ENCODE results near the gene C3orf62.

The C3orf62 gene

DNA sequence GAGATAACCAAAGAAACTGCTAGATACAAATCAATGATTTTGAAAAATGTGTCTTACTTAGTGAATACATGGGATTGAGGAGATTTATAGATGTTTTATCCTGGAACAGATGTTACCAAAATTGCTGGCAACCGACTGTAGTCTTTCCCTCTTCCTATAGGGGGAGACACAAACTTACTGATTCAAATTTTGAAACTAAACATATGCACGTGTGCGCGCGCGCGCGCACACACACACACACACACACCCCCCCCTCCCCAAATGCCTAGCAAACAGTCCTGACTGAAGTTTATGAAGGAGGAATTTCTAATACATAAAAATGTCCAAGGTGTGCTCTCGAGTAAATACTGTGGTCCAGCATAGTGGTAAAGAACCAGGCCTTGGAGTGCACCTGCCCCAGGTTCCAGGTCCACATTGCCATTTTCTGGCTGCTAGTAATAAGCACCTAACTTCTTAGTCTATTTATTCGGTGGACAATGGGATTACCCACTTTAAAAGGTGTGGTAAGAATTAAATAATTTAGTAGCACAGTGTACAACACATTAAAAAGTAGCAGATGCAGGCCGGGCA, 18.5 kb upstream of the C3orf62 start:
- H3K4me2 ChIP-seq (ENCODE audit: low read length): no peak overlapping the region
- H3K27me3 ChIP-seq (ENCODE audit: low read depth, low read length): no peaks in the 10 kb centered on the region
- TF ChIP-seq, protein P1, sequence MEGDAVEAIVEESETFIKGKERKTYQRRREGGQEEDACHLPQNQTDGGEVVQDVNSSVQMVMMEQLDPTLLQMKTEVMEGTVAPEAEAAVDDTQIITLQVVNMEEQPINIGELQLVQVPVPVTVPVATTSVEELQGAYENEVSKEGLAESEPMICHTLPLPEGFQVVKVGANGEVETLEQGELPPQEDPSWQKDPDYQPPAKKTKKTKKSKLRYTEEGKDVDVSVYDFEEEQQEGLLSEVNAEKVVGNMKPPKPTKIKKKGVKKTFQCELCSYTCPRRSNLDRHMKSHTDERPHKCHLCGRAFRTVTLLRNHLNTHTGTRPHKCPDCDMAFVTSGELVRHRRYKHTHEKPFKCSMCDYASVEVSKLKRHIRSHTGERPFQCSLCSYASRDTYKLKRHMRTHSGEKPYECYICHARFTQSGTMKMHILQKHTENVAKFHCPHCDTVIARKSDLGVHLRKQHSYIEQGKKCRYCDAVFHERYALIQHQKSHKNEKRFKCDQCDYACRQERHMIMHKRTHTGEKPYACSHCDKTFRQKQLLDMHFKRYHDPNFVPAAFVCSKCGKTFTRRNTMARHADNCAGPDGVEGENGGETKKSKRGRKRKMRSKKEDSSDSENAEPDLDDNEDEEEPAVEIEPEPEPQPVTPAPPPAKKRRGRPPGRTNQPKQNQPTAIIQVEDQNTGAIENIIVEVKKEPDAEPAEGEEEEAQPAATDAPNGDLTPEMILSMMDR (IDR thresholded peaks at IDR 0.05; ENCODE audit: low read depth, low read length): peak; percentile 82
- TF ChIP-seq EZH2phosphoT487 (IDR thresholded peaks at IDR 0.05; ENCODE audit: low read depth): no peak
- H3K9ac ChIP-seq (ENCODE audit: low read length): no peak overlapping the region
- no peaks in the 10 kb centered on the region for H3K4me1 ChIP-seq (ENCODE audit: low read length)
- H3K9me3 ChIP-seq (ENCODE audit: insufficient read depth, low read length): no peaks in the 10 kb centered on the region
- no peak overlapping the region for H3K4me3 ChIP-seq (ENCODE audit: low read length)
- no peaks in the 10 kb centered on the region for H4K20me1 ChIP-seq (ENCODE audit: insufficient read depth, low read length)
- H3K79me2 ChIP-seq (ENCODE audit: low read length): no peaks in the 10 kb centered on the region
- H3K27ac ChIP-seq (ENCODE audit: low read length): no peak overlapping the region
- peaks cover 56% of the 10 kb centered on the region for H3K36me3 ChIP-seq (replicated peaks; ENCODE audit: low read depth, low read length)
- H2AFZ ChIP-seq (ENCODE audit: low read depth, low read length): no peak overlapping the region

DNA sequence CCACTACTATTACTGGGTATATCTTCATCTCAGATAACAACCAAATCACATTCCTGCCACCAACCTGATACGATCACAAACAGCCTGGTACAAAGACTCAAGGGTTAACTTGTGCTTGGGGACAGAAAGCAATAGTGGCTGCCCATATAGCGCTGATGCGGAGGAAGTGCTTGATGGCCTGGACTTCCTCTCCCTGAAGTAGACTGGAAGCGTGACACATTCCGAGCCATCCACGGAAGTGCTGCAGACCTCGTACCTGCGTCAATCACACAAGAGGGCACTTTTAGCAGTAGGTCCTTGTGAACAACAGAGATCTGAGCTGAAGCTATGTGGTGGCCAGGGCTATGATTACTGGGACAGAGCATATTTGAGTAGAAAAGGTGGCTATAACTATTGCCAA, 17.3 kb upstream of the C3orf62 start:
- H3K4me2 ChIP-seq (ENCODE audit: low read length): no peak overlapping the region
- H3K27me3 ChIP-seq (ENCODE audit: low read depth, low read length): no peaks in the 10 kb centered on the region
- TF ChIP-seq EZH2phosphoT487 (IDR thresholded peaks at IDR 0.05; ENCODE audit: low read depth): no peak
- TF ChIP-seq, protein P1 (IDR thresholded peaks at IDR 0.05; ENCODE audit: low read depth, low read length): no peak
- H3K27ac ChIP-seq (ENCODE audit: low read length): no peak overlapping the region
- H2AFZ ChIP-seq (ENCODE audit: low read depth, low read length): no peak overlapping the region
- no peaks in the 10 kb centered on the region for H4K20me1 ChIP-seq (ENCODE audit: insufficient read depth, low read length)
- H3K9me3 ChIP-seq (ENCODE audit: insufficient read depth, low read length): no peaks in the 10 kb centered on the region
- H3K9ac ChIP-seq (ENCODE audit: low read length): no peak overlapping the region
- no peak overlapping the region for H3K4me3 ChIP-seq (ENCODE audit: low read length)
- no peaks in the 10 kb centered on the region for H3K79me2 ChIP-seq (ENCODE audit: low read length)
- no peaks in the 10 kb centered on the region for H3K4me1 ChIP-seq (ENCODE audit: low read length)
- peaks cover 59% of the 10 kb centered on the region for H3K36me3 ChIP-seq (replicated peaks; ENCODE audit: low read depth, low read length)

DNA sequence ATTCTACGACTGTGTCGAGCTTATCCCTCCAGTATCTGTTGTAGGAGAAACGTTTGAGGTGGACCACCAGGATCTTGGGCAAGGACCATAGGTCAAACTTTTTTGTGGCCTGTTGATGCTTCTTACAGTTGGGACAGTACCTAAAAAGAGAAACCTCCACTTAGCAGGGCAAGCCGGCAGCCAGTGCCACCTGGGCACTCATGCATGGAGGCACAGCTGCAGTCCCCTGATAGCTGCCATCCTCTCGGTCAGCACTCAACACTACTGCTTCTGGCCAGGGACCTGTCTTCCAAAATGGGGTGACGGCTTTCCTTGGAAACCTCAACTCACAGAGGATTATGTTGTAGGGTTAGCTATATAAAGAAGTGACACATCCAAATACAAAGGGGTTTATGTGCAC, 7.0 kb upstream of the C3orf62 start:
- H3K4me3 ChIP-seq (ENCODE audit: low read length): no peak overlapping the region
- H3K4me1 ChIP-seq (ENCODE audit: low read length): no peaks in the 10 kb centered on the region
- H3K27ac ChIP-seq (ENCODE audit: low read length): no peak overlapping the region
- H2AFZ ChIP-seq (ENCODE audit: low read depth, low read length): no peak overlapping the region
- no peaks in the 10 kb centered on the region for H4K20me1 ChIP-seq (ENCODE audit: insufficient read depth, low read length)
- no peaks in the 10 kb centered on the region for H3K9me3 ChIP-seq (ENCODE audit: insufficient read depth, low read length)
- H3K27me3 ChIP-seq (ENCODE audit: low read depth, low read length): no peaks in the 10 kb centered on the region
- peaks cover 57% of the 10 kb centered on the region for H3K36me3 ChIP-seq (replicated peaks; ENCODE audit: low read depth, low read length)
- no peak overlapping the region for H3K4me2 ChIP-seq (ENCODE audit: low read length)
- H3K9ac ChIP-seq (ENCODE audit: low read length): no peak overlapping the region
- TF ChIP-seq EZH2phosphoT487 (IDR thresholded peaks at IDR 0.05; ENCODE audit: low read depth): no peak
- TF ChIP-seq, protein P1 (IDR thresholded peaks at IDR 0.05; ENCODE audit: low read depth, low read length): no peak
- H3K79me2 ChIP-seq (ENCODE audit: low read length): no peaks in the 10 kb centered on the region

DNA sequence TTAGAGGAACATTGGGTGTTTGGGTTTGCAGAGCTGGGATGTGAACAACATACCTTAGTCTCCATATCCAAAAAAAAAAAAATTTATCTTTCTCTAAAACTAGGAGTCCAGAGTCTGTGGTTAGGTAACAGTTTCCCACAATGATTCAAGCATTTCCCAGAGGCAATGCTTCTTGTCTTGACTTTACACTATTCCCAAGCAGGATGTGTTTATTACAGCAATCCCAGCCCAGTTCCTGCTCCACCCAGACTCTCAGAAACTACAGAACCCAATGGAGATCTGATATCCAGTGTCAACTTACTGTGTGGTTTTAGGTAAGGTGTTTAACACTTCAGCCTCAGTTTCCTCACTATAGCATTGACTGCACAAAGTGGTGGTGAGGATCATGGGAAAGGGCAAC, 2.3 kb upstream of the C3orf62 start:
- TF ChIP-seq EZH2phosphoT487 (IDR thresholded peaks at IDR 0.05; ENCODE audit: low read depth): no peak
- TF ChIP-seq, protein P1 (IDR thresholded peaks at IDR 0.05; ENCODE audit: low read depth, low read length): no peak
- Histone ChIP-seq H3K9ac (ENCODE audit: low read length) (no peak overlapping the region), H3K36me3 (replicated peaks; ENCODE audit: low read depth, low read length) (peaks cover 55% of the 10 kb centered on the region), H3K27ac (ENCODE audit: low read length) (no peak overlapping the region), H3K4me3 (ENCODE audit: low read length) (no peak overlapping the region), H4K20me1 (ENCODE audit: insufficient read depth, low read length) (no peaks in the 10 kb centered on the region), H3K27me3 (ENCODE audit: low read depth, low read length) (no peaks in the 10 kb centered on the region), H3K79me2 (ENCODE audit: low read length) (no peaks in the 10 kb centered on the region), H3K9me3 (ENCODE audit: insufficient read depth, low read length) (no peaks in the 10 kb centered on the region), H3K4me1 (ENCODE audit: low read length) (no peaks in the 10 kb centered on the region), H3K4me2 (ENCODE audit: low read length) (no peak overlapping the region), H2AFZ (ENCODE audit: low read depth, low read length) (no peak overlapping the region)

Data from OCI-LY3 (cell line).